ENCODE data around the gene MARK2.
"Not testable (repeated sequence)": the region's sequence is repeated elsewhere in the genome, so short reads cannot be mapped to it uniquely, and the experiment has no call there.

The MARK2 gene

DNA sequence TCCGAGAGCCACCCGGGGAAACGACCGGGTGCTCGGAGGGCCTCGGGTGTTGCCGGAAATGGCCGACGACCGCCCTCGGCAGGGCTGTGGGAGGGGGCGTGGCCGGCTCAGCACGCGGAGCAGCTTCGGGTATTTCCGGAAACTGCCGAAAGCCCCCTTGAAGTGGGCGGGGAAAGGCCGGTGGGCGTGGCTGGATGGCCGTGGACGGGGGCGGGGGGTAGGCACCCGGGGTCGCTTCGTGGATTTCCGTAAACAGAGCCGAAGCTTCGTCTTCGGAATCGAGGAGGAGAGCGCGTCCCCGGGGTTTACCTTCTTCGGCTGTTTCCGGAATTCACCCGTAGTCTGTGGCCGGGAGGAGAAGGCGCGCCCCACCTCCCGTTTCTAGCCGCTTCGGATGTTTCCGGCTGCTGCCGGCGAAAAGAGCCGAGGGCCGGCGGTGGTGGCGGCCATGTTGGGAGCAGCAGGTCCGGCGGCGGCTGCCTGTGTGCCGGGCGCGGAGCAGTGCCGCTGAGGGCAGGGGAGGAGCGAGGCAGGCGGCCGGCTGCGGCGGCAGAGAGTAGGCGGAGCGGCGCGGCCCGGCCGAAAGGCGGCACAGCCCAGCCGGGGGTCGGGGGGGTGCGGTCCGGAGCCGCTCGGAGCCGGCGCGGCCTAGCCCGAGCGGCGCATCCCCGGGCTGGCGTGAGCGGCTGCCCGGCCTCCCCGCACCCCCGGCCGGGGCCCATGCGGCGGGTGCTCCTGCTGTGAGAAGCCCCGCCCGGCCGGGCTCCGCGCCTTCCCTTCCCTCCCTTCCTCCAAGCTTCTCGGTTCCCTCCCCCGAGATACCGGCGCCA, at the start of gene MARK2:
Gene MARK2 (plus strand): TSS at position 433 of the 830 bp plus-strand sequence. CDS start 397 bp downstream, at position 830.
- peak; percentile 100 for DNase-seq

GRCh38 chr11:63791495-63792167, 47.3 kb upstream of the MARK2 start:
- DNase-seq: no peak

GRCh38 chr11:63793161-63793560, 45.7 kb upstream of the MARK2 start:
- DNase-seq: no peak

GRCh38 chr11:63795066-63795465, 43.8 kb upstream of the MARK2 start:
- no peak for DNase-seq

GRCh38 chr11:63800921-63801320, 38.0 kb upstream of the MARK2 start:
- DNase-seq: no peak

- DNase-seq: no peak
Observed at GRCh38 chr11:63802637-63803414, 36.1 kb upstream of the MARK2 start.

DNA sequence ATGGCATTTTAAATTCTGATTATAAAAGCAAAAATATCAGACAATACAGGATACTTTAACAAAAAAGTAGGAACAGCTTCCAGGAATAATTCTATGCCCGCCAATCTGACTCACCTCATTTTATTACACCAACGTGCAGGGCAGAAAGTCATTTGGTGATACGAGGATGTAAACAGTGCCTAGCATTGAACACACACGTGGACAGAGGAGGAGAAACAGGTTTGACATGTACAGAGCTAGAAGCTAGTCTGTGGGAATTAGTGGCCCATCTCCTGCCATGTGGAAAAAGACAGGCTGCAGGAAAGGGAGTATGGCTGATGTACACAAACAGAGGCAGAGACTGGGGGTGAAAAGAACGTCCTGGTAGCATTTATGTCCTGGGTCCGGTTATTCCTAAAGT, 34.7 kb upstream of the MARK2 start:
- no peak for DNase-seq

GRCh38 chr11:63805844-63806415, 33.0 kb upstream of the MARK2 start:
- no peak for DNase-seq

GRCh38 chr11:63810383-63810782, 28.5 kb upstream of the MARK2 start:
- not testable (repeated sequence) for DNase-seq

- DNase-seq: no peak
Observed at GRCh38 chr11:63811522-63811921, 27.4 kb upstream of the MARK2 start.

GRCh38 chr11:63813035-63813562, 25.8 kb upstream of the MARK2 start, which contains the start of gene SPINDOC:
Gene SPINDOC, plus strand, starts transcription at chr11:63813456. Its CDS starts 231 bp downstream, at chr11:63813687.
- DNase-seq: peak; percentile 80

GRCh38 chr11:63813563-63814382, 25.1 kb upstream of the MARK2 start:
- peak; percentile 75 for DNase-seq

- DNase-seq: peak; percentile 24
Observed at GRCh38 chr11:63814383-63814736, 24.6 kb upstream of the MARK2 start.

GRCh38 chr11:63816166-63816565, 22.7 kb upstream of the MARK2 start:
- DNase-seq: no peak

- no peak for DNase-seq
Observed at GRCh38 chr11:63816732-63817131, 22.2 kb upstream of the MARK2 start.

- DNase-seq: no peak
Observed at GRCh38 chr11:63817758-63818498, 21.0 kb upstream of the MARK2 start.

- no peak for DNase-seq
Observed at GRCh38 chr11:63818609-63819008, 20.3 kb upstream of the MARK2 start.

DNA sequence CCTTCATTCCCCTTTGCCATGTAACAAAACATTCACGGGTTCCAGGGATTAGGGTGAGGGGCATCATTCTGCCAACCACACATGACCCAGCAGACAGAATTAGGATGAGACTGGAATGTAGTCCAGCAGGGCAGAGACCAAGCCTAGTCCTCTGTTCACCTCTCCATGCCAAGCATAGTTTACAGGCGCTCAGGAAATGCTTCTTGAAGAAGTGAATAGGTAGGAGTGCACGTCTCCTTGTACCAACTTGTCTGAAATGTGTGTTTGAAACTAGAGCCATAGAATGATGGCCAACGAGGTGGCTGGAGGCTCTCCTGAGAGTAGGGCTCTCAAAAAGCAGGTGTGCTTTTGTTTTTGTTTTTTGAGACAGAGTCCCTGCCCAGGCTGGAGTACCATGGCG, 17.5 kb upstream of the MARK2 start:
- no peak for DNase-seq

GRCh38 chr11:63826471-63827190, 12.3 kb upstream of the MARK2 start:
- DNase-seq: no peak

GRCh38 chr11:63829823-63830489, 9.0 kb upstream of the MARK2 start:
- DNase-seq: no peak
